Left ventricle myocardium inferior (tissue), 1 donor: ENCODE results near the gene MYBPH. TPM values are rescaled to one million over a fixed set of nuclear protein-coding genes. Genes with fewer than 3 reads are reported as not detected.
A peak's percentile ranks its signal among the peaks of the same experiment; 100 is the strongest.

Source experiments
- DNase-seq: peaks from one replicate; pipeline ENCODE4 v3.0.0-alpha.2; 2020
- H3K27ac ChIP-seq: fragments of 200-600 bp; replicated peaks from 2 replicates; pipeline ENCODE4 v1.8.0; 2021
- H3K27me3 ChIP-seq: fragments of 200-600 bp; 2 replicates; pipeline ENCODE4 v1.8.0; 2021; ENCODE audit warnings: low read depth
- H3K36me3 ChIP-seq: fragments of 200-600 bp; 2 replicates; pipeline ENCODE4 v1.8.0; 2021
- H3K4me1 ChIP-seq: fragments of 200-600 bp; 2 replicates; pipeline ENCODE4 v1.8.0; 2021
- H3K4me3 ChIP-seq: fragments of 200-600 bp; 2 replicates; pipeline ENCODE4 v1.8.0; 2021; ENCODE audit warnings: mild to moderate bottlenecking, moderate library complexity
- H3K9me3 ChIP-seq: fragments of 200-600 bp; replicated peaks from 2 replicates; pipeline ENCODE4 v1.8.0; 2021
- intact Hi-C: fragments of 100-400 bp; cut with micrococcal nuclease; formaldehyde crosslinking; loops from one replicate; pipeline ENCODE4 v1.11.0; 2022
- total RNA-seq: library from RNA; stranded (reverse); fragmentation: NEBNext Ultra II Directional; extraction: Animal tissue kit (Norgen Biotek cat#: 25700); gene quantifications from one replicate; pipeline ENCODE4 v1.2.1, GENCODE V29; 2021
- TF ChIP-seq, protein P1 (sequence below): fragments of 200-600 bp; IDR thresholded peaks from 2 replicates; pipeline ENCODE4 v1.8.0; 2021; ENCODE audit warnings: antibody characterized with exemption, mild to moderate bottlenecking, borderline replicate concordance
- donor health status: DM: no; HTN: yes; CAD: no; lungs with severe emphysema.

MYBPH gene
- total RNA-seq, 1 donor from 2014 or later: not detected

DNA sequence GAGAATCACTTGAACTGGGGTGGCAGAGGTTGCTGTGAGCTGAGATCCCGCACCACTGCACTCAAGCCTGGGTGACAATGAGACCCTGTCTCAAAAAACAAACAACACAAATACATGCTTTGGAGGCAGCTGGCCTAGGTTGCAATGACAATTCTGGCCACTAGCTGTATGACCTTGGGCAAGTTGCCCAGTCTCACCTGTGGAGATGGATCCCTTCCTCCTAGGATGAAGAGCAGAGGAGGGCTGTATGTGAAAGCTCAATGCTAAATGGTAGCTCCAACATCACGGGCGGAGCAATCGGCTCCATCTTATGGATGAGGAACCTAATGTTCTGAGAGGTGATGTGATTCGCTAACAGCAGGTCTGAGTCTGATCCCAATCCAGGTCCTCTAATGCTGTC lies 27.5 kb downstream of the MYBPH start:
- peaks cover 18% of the 10 kb centered on the region for H3K4me1 ChIP-seq
- no peaks in the 10 kb centered on the region for H3K27me3 ChIP-seq
- H3K36me3 ChIP-seq: no peaks in the 10 kb centered on the region
- no peaks in the 10 kb centered on the region for H3K9me3 ChIP-seq
- no peak for DNase-seq
- TF ChIP-seq, protein P1, sequence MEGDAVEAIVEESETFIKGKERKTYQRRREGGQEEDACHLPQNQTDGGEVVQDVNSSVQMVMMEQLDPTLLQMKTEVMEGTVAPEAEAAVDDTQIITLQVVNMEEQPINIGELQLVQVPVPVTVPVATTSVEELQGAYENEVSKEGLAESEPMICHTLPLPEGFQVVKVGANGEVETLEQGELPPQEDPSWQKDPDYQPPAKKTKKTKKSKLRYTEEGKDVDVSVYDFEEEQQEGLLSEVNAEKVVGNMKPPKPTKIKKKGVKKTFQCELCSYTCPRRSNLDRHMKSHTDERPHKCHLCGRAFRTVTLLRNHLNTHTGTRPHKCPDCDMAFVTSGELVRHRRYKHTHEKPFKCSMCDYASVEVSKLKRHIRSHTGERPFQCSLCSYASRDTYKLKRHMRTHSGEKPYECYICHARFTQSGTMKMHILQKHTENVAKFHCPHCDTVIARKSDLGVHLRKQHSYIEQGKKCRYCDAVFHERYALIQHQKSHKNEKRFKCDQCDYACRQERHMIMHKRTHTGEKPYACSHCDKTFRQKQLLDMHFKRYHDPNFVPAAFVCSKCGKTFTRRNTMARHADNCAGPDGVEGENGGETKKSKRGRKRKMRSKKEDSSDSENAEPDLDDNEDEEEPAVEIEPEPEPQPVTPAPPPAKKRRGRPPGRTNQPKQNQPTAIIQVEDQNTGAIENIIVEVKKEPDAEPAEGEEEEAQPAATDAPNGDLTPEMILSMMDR: peak; percentile 32
- H3K27ac ChIP-seq: no peak overlapping the region
- no peak overlapping the region for H3K4me3 ChIP-seq
- intact Hi-C loops: no loop called here

DNA sequence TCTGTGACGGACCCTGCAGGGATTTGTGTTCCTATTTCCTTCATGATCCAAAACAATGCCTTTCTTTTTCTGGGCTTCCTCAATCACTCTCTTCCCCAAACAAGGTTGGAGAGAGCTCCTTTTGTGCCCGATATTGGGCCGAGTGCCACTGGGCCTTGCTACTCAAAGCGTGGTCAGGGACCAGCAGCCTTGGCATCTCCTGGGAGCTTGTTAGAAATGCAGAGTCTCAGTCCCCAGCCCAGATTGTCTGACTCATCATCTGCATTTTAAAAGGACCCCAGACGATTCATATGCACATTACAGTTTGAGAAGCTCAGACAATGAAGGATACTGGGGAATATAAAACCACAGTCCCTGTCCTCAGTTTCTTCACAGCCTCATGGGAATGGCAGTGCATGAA lies 28.2 kb downstream of the MYBPH start:
- TF ChIP-seq, protein P1: no peak

DNA sequence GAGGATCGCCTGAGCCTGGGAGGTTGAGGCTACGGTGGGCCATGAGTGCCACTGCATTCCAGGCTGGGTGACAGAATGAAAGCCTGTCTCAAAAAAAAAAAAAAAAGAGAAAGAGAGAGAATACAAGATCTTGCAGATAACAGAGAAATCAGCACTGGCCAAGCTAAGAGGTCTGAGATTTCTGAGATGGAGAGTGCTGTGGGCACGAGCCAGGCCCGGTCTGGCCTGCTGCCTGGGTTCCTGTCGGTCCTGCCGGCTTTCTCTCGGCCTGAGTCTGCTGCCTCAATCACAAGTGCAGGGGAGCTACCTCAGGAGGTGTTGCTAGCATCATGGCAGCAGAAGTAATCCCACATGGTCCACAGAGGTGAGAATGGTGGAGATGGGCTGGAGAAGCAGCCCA lies 29.1 kb downstream of the MYBPH start:
- no peak for DNase-seq
- Histone ChIP-seq H3K27ac (no peak overlapping the region), H3K4me3 (no peak overlapping the region), H3K9me3 (no peaks in the 10 kb centered on the region), H3K36me3 (no peaks in the 10 kb centered on the region), H3K4me1 (peaks cover 18% of the 10 kb centered on the region), H3K27me3 (no peaks in the 10 kb centered on the region)
- intact Hi-C loops: no loop called here
- TF ChIP-seq, protein P1: no peak

More for the DNA sequence above, 28.2 kb downstream of the MYBPH start:
- no peaks in the 10 kb centered on the region for H3K27me3 ChIP-seq
- no peak overlapping the region for H3K27ac ChIP-seq
- no peak overlapping the region for H3K4me3 ChIP-seq
- intact Hi-C loops: no loop called here
- DNase-seq: no peak
- peaks cover 18% of the 10 kb centered on the region for H3K4me1 ChIP-seq
- no peaks in the 10 kb centered on the region for H3K36me3 ChIP-seq
- no peaks in the 10 kb centered on the region for H3K9me3 ChIP-seq

- H3K27ac ChIP-seq: no peak overlapping the region
- no peak for DNase-seq
- intact Hi-C loops: no loop called here
Observed at GRCh38 chr1:203146042-203146369, 29.6 kb downstream of the MYBPH start.

GRCh38 chr1:203145321-203146041 lies 30.1 kb downstream of the MYBPH start:
- no peaks in the 10 kb centered on the region for H3K36me3 ChIP-seq
- H3K4me1 ChIP-seq: peaks cover 21% of the 10 kb centered on the region
- TF ChIP-seq, protein P1: no peak
- H3K4me3 ChIP-seq: no peak overlapping the region
- no peaks in the 10 kb centered on the region for H3K27me3 ChIP-seq
- intact Hi-C loops: no loop called here
- H3K27ac ChIP-seq: no peak overlapping the region
- H3K9me3 ChIP-seq: no peaks in the 10 kb centered on the region
- DNase-seq: no peak

More at GRCh38 chr1:203146042-203146369, 29.6 kb downstream of the MYBPH start:
- Histone ChIP-seq H3K4me3 (no peak overlapping the region), H3K4me1 (peaks cover 19% of the 10 kb centered on the region), H3K27me3 (no peaks in the 10 kb centered on the region), H3K36me3 (no peaks in the 10 kb centered on the region), H3K9me3 (no peaks in the 10 kb centered on the region)
- TF ChIP-seq, protein P1: no peak
